C4-2B (cell line): ENCODE data around the gene MARS2.
"Not testable (repeated sequence)": the region's sequence is repeated elsewhere in the genome, so short reads cannot be mapped to it uniquely, and the experiment has no call there.

ENCODE experiments used
- H3K27ac ChIP-seq: fragments of 450-650 bp; 2 replicates; pipeline ENCODE4 v1.5.1; 2017
- CTCF ChIP-seq: fragments of 450-650 bp; conservative IDR thresholded peaks from 2 replicates; pipeline ENCODE4 v1.5.1; 2017; ENCODE audit warnings: mild to moderate bottlenecking
- ZFX ChIP-seq: fragments of 450-650 bp; IDR thresholded peaks from 2 replicates; pipeline ENCODE4 v1.6.1; 2017

MARS2 gene

GRCh38 chr2:197677483-197677882 lies 27.7 kb upstream of the MARS2 start:
- TF ChIP-seq ZFX (no peak), CTCF (no peak)
- no peak overlapping the region for H3K27ac ChIP-seq

DNA sequence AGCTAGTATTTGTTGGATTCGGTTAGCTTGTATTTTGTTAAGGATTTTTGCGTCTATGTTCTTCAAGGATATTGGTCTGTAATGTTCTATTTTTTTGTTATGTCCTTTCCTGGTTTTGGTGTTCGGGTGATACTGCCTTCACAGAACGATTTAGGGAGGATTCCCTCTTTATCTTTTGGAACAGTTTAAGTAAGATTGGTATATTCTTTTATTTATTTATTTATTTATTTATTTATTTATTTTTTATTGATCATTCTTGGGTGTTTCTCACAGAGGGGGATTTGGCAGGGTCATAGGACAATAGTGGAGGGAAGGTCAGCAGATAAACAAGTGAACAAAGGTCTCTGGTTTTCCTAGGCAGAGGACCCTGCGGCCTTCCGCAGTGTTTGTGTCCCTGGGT lies 10.0 kb upstream of the MARS2 start:
- H3K27ac ChIP-seq, result not testable (repeated sequence)

- not testable (repeated sequence) for H3K27ac ChIP-seq
Observed at GRCh38 chr2:197695971-197696370, 9.2 kb upstream of the MARS2 start.

- not testable (repeated sequence) for H3K27ac ChIP-seq
Observed at GRCh38 chr2:197696571-197696970, 8.6 kb upstream of the MARS2 start.

GRCh38 chr2:197699724-197700123 lies 5.4 kb upstream of the MARS2 start:
- H3K27ac ChIP-seq, result not testable (repeated sequence)

DNA sequence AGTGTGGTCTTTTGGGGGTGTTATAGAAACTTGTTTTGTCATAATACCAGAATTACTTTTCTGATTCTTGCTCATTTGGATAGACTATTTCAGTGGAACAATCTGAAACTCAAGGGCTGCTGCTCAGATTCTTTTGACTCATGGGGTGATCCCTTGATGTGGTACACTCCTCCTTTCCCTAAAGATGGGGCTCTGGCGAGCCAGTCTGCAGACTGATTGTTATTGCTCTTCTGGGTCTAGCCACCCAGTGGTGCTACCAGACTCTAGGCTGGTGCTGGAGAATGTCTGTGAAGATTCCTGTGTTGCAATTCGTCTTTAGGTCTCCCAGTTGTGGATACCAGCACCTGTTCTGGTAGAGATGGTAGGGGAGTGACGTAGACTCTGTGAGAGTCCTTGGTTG lies 4.2 kb upstream of the MARS2 start:
- no peak for TF ChIP-seq CTCF
- no peak for TF ChIP-seq ZFX
- no peak overlapping the region for H3K27ac ChIP-seq

DNA sequence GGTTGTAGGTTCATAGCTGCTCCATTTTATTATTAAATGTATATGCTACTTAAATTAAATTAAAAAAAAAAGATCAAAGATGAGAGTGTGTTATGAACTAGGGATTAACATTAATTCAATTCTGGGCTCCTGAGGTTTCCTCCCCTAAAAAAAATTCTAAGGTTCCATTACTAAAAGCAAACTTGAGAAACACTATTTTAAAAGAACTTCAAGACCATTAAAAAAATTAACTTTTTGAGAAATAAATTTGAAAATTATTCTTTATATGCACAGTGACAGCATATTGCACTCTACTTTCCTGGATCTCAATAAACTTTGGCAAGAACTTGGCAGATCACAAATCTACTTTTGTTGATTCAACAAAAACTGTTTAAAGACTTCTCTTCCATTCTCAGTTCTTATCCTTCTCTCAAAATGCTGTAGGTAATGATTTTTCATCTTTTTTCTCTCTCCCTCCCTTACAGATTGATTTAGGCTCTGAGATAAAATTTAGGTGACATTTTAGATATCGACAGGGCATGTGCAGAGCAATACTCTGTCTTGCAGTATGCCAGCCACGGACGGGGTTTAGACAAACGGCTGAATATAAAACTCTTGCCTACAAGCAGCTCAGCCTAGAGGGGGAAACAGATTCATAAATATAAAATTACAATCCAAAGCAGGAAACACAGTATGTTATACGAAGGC lies 592 bp upstream of the MARS2 start:
- H3K27ac ChIP-seq, result peak overlapping the region; percentile 92
- TF ChIP-seq CTCF (no peak), ZFX (no peak)

DNA sequence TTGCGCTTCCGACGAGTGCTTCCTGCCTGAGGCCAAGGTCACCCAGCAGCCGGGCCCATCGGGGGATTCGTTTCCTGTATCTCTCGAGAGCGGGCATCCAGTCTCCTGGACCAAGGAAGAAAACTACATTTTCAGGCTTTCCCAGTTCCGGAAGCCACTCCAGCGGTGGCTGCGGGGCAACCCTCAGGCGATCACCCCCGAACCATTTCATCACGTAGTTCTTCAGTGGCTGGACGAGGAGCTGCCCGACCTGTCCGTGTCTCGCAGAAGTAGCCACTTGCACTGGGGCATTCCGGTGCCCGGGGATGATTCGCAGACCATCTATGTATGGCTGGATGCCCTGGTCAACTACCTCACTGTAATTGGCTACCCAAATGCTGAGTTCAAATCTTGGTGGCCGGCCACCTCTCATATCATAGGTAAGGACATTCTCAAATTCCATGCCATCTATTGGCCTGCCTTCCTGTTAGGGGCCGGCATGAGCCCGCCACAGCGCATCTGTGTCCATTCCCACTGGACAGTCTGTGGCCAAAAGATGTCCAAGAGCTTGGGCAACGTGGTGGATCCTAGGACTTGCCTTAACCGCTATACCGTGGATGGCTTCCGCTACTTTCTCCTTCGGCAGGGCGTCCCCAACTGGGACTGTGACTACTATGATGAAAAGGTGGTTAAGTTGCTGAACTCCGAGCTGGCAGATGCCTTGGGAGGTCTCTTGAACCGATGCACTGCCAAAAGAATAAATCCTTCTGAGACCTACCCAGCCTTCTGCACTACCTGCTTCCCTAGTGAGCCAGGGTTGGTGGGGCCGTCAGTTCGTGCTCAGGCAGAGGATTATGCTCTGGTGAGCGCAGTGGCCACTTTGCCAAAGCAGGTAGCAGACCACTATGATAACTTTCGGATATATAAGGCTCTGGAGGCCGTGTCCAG lies 1.0 kb downstream of the MARS2 start:
- TF ChIP-seq ZFX, result no peak
- TF ChIP-seq CTCF, result no peak
- peak overlapping the region; percentile 92 for H3K27ac ChIP-seq

- H3K27ac ChIP-seq, result peak overlapping the region; percentile 92
Observed at GRCh38 chr2:197706839-197707207, 1.7 kb downstream of the MARS2 start.

More at GRCh38 chr2:197706839-197707207, 1.7 kb downstream of the MARS2 start:
- TF ChIP-seq ZFX, result no peak
